ENCODE results near the gene SPAG5. TPM values are rescaled to one million over a fixed set of nuclear protein-coding genes. Genes with fewer than 3 reads are reported as not detected.

Gene SPAG5
- total RNA-seq, 2 experiments from 2014 or later, result 142 to 165 TPM

DNA sequence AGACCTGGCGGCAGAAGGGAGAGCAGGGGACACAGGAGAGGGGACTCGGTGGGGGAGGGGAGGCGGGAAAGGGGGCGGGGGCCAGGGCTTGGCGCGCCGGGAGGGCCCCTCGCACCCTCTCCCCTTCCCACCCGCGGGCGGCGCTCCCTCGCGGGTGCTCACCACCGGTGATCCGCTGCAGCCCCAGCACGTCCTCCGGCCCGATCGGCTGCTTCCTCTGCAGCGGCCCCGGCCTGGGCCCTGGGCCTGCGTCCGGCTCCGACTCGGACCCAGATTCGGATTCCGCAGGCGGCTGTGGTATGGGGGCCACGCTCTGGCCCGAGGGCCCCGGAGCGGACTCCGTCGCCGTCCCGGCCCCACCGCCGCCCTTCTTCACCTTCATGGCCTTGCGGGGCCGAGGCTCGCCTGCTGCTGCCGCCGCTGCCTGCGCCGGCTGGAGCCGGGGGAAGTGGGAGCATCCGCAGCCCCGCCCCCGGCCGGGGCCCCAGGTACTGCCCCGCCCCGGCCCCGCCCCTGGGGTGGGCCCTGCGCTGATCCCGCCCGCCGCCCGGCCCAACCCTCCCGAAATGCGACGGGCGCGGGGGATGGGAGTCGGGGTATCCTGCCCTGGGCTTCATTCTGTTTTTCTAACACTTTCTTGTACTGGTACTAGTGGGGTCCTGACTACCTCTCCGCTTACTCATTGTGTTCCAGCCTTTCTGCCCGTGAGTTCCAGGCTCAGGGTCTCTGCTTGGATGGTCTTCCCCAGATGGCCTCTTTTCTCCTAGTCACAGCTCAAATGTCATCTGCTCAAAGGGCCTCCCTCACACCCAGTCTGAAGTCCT is 46.4 kb downstream of the SPAG5 start, which contains the start of gene UNC119:
UNC119 (minus strand) TSS at position 449 of the 824 bp plus-strand sequence; CDS start at position 382, 67 bp downstream.
- ChIA-PET CTCF (interaction anchor here (0.7 to 7.7 kb wide), 5 partner anchors 7 to 23 kb away, joined by 3 to 38 read pairs (median 3); partner anchors contain the start of gene PIGS), POLR2A (no interaction called here)
- H3K9me3 Mint-ChIP-seq (ENCODE audit: low read depth), result no peaks in the 10 kb centered on the region
- peaks cover 52% of the 10 kb centered on the region for H3K4me1 Mint-ChIP-seq
- peak within 1 kb of the TSS; percentile 87 for H3K4me3 Mint-ChIP-seq
- DNase-seq (peak; percentile 91), ATAC-seq (peak; percentile 71)
- H3K27ac Mint-ChIP-seq, result peak within 1 kb of the TSS; percentile 70
- intact Hi-C loops (cut with DNase I, micrococcal nuclease), result loop anchor here (1.0 to 10.0 kb wide), 11 partner anchors 18 to 511 kb away; partner anchors contain the start of genes PIGS (in 2 of the 2), POLDIP2 (in 2 of the 2), ALDOC (in 1 of the 2) and BLTP2 (in 1 of the 2)
- H3K36me3 Mint-ChIP-seq (ENCODE audit: low read depth), result peaks cover 35% of the 10 kb centered on the region
- H3K27me3 Mint-ChIP-seq, result no peaks in the 10 kb centered on the region

DNA sequence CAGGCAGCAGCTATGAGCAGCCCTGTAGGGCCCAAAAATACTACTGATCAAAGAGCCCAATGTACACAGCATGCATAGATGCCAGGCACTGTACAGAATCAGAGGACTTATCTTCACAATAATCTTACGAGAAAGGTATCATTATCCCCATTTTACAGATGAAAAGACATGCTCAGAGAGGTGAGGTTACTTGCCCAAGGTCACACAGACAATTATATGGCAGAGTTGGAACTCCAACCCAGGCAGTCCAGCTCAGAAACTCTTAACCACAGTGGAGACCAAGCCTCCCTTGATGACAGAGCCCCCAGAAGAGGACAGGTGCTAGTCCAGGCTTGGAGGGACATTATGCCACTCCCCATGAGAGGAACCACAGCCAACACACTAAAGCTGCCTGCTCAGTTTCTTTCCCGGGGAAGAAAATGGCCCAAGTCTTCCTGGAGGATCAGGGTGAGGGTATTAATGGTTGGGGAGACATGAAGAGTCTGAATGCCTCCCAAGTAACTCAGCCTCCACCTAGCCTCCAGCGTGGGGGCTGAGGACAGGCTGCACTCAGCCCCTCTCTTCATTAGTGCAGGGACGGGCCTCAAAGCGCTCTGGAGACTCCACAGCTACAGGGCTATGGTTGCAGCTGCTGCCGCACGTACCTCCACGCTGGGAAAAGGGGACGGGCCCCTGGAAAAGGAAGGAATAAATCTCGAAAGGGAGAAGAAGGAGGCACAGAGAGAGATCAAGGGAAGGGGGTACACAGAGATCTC is 47.2 kb downstream of the SPAG5 start:
- intact Hi-C loops (cut with DNase I, micrococcal nuclease), result loop anchor here (1.0 to 10.0 kb wide), 11 partner anchors 19 to 510 kb away; partner anchors contain the start of genes PIGS (in 2 of the 2), POLDIP2 (in 2 of the 2), ALDOC (in 1 of the 2) and BLTP2 (in 1 of the 2)
- H3K27me3 Mint-ChIP-seq, result no peaks in the 10 kb centered on the region
- ChIA-PET POLR2A (interaction anchor here (0.8 kb wide), 1 partner anchor 20 kb away, joined by 5 read pairs; the partner anchor contains the start of gene PIGS), CTCF (interaction anchor here (0.5 to 7.7 kb wide), 10 partner anchors 8 to 167 kb away, joined by 3 to 38 read pairs (median 4); partner anchors contain the start of genes ALDOC and PIGS)
- DNase-seq, result peak; percentile 30
- no peaks in the 10 kb centered on the region for H3K9me3 Mint-ChIP-seq (ENCODE audit: low read depth)
- H3K4me3 Mint-ChIP-seq, result peak overlapping the region; percentile 87
- H3K4me1 Mint-ChIP-seq, result peaks cover 53% of the 10 kb centered on the region
- ATAC-seq, result no peak
- peaks cover 29% of the 10 kb centered on the region for H3K36me3 Mint-ChIP-seq (ENCODE audit: low read depth)
- H3K27ac Mint-ChIP-seq, result peak overlapping the region; percentile 70

DNA sequence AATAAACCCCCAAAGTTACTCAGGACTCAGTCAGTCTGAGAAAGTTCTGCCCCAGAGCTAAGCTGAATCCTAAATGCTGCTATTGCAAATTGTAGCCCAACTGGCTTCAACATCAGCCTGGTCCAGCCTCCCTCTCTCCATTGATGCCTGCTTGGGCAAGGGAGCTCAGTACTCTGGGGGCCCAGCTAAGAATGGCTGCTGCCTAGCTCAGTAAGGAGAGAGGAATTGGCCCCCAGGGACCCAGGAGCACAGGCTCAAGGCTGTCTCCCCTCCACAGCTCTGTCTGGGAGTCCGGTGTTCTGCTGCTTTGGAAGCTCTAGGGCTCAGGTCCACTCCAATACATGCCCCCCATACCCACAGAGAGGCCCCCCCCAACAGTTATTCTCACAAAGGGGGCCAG is 48.0 kb downstream of the SPAG5 start:
- Mint-ChIP-seq H3K9me3 (ENCODE audit: low read depth) (no peaks in the 10 kb centered on the region), H3K27ac (peak overlapping the region; percentile 77), H3K36me3 (ENCODE audit: low read depth) (peaks cover 22% of the 10 kb centered on the region), H3K27me3 (no peaks in the 10 kb centered on the region), H3K4me3 (peak overlapping the region; percentile 87), H3K4me1 (peaks cover 53% of the 10 kb centered on the region)
- POLR2A ChIA-PET, result interaction anchor here (0.8 kb wide), 2 partner anchors 21 to 25 kb away, joined by 3 to 5 read pairs; partner anchors contain the start of gene PIGS
- intact Hi-C loops (cut with DNase I, micrococcal nuclease), result loop anchor here in 1 of 2 experiments (10.0 kb wide), 1 partner anchor 196 kb away; the partner anchor contains the start of gene POLDIP2
- ATAC-seq, result no peak
- no peak for DNase-seq
- CTCF ChIA-PET, result interaction anchor here (0.6 to 7.7 kb wide), 11 partner anchors 9 to 594 kb away, joined by 3 to 38 read pairs (median 4); partner anchors contain the start of genes ALDOC and PIGS

DNA sequence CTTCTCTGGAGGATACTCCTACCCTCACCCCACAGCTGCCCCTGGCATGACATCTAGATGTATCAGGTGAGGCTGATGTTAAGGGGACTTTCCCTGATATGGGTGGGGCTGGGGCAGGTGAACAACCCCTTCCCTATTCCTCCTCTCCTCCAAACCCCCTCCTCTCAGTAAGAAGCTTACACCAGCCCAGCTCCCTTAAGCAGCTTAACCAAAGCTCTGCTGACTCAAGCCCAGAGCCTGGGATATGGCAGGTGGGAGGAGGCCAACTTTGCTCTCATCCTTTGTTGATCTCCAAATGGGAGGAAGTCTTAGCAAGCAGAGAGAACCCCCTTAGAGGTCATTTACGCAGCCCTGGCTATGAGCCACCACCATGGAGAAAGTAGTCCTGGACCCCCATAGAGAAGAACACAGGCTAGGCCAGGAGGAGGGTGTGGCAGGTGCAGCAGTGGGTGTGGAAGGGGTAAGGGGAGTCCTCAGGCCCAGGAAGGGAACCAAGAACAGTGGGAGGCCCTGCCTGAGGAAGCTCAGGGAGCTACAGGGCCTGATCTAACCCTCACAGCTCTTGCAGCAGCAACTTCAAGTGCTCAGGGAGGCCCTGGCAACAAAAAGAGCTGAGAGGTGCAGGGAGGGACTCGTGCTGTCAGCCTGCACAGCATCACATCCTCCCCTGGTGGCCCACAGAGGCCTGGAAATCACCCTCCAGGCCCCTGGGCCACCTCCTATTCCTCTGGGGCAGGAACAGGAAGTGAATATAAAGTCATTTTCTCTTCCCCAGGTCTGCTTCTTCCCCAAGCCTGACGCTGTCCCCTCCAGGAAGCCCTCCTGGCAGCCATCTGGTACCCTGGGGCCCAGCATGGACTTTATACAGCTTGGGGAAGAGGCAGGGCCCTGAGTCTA is 49.3 kb downstream of the SPAG5 start:
- H3K27me3 Mint-ChIP-seq, result no peaks in the 10 kb centered on the region
- peak overlapping the region; percentile 77 for H3K27ac Mint-ChIP-seq
- ATAC-seq, result peak; percentile 82
- H3K4me1 Mint-ChIP-seq, result peaks cover 53% of the 10 kb centered on the region
- H3K36me3 Mint-ChIP-seq (ENCODE audit: low read depth), result peaks cover 20% of the 10 kb centered on the region
- no peaks in the 10 kb centered on the region for H3K9me3 Mint-ChIP-seq (ENCODE audit: low read depth)
- CTCF ChIA-PET, result interaction anchor here (0.6 to 7.7 kb wide), 13 partner anchors 9 to 656 kb away, joined by 3 to 38 read pairs (median 5); partner anchors contain the start of genes ALDOC and PIGS
- POLR2A ChIA-PET, result interaction anchor here (1.0 kb wide), 1 partner anchor 27 kb away, joined by 3 read pairs; the partner anchor contains the start of gene ALDOC
- peak overlapping the region; percentile 3 for H3K4me3 Mint-ChIP-seq
- DNase-seq, result peak; percentile 83
- intact Hi-C loops (cut with DNase I, micrococcal nuclease), result loop anchor here (2.0 to 10.0 kb wide), 4 partner anchors 49 to 195 kb away; partner anchors contain the start of genes POLDIP2 (in 1 of the 2) and SPAG5 (in 1 of the 2)

DNA sequence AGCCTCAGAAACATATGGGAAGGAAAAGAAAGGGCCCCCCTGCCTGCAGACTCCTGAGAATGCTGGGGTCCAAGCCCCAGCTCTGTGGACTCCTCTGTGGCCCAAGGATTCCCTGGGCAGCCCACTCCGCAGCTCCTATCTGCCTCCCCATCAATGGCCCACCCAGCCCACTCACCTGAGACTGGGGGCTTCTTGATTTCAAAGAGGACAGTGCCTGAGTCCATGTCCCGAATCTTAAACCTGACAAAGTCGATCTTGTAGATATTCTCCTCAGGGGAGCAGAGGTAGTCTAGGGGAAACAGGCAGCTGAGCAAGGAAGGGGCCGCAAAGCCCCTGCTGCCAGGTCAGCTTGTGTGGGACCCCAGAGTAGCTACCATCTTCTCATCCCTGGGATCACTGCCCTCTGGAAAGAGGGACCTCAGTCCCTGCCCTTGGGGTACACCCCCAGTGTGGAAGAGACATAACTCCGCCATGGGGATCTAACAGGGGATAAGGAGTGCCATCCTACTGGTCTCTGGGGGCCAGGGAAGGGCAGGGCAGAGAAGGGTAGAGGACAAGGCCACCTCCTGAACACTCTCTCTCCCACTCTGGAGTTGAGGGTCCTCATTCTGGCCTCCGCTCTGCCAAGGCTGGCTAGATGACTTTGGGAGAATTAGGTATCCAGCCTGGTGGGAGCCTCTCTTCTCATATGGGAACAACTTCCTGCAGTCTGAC is 50.3 kb downstream of the SPAG5 start:
- no peaks in the 10 kb centered on the region for H3K27me3 Mint-ChIP-seq

DNA sequence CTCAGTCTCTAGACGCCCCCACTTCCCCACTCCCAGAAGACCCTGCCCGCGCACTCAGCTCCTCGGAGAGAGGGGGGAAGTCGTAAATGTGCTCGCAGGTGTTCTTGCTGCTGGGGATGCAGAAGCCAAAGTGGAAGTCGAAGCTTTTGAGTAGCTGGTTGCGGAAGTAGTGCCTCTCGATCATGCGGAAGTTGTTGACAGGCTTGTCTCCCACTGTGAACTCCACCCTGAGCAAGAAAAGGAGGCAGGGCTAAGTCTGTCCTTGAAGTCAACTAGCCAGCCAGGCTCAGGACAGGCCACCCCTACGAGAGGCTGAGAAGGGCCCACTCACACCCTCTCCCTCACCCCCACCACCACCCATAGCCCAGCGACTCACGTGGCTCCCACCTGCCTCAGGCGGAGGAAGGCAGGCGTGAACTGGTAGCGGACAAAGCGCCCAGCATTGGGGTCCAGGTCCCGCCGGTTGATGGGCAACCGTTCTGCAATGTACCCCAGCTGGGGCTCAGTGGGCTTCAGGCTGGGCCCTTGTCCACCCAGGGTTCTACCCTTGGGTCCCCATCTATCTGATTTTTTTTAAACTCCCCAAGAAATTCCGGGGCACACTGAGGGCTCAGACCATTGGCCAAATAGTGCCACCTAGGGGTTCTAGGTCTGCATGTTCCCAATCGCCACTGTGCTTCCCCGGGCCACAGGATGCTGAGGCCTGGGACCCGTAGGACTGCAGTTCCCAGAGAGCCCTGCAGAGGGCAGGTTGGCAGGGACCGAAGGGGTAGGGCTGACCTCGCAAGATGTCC is 51.0 kb downstream of the SPAG5 start:
- intact Hi-C loops (cut with DNase I, micrococcal nuclease), result loop anchor here (2.0 kb wide), 3 partner anchors 51 to 65 kb away; partner anchors contain the start of gene SPAG5 (in 1 of the 2)
- peak overlapping the region; percentile 79 for H3K27ac Mint-ChIP-seq
- peaks cover 6% of the 10 kb centered on the region for H3K36me3 Mint-ChIP-seq (ENCODE audit: low read depth)
- peak; percentile 39 for ATAC-seq
- peak overlapping the region; percentile 32 for H3K4me3 Mint-ChIP-seq
- H3K9me3 Mint-ChIP-seq (ENCODE audit: low read depth), result no peaks in the 10 kb centered on the region
- CTCF ChIA-PET, result interaction anchor here (0.7 to 7.7 kb wide), 15 partner anchors 8 to 711 kb away, joined by 3 to 38 read pairs (median 3); partner anchors contain the start of genes ALDOC and PIGS
- no peaks in the 10 kb centered on the region for H3K27me3 Mint-ChIP-seq
- H3K4me1 Mint-ChIP-seq, result peaks cover 45% of the 10 kb centered on the region
- DNase-seq, result peak; percentile 87
- POLR2A ChIA-PET, result no interaction called here

More for the DNA sequence above, 50.3 kb downstream of the SPAG5 start:
- DNase-seq (no peak), ATAC-seq (no peak)
- Mint-ChIP-seq H3K9me3 (ENCODE audit: low read depth) (no peaks in the 10 kb centered on the region), H3K4me1 (peaks cover 48% of the 10 kb centered on the region), H3K4me3 (no peak overlapping the region), H3K27ac (peak overlapping the region; percentile 77), H3K36me3 (ENCODE audit: low read depth) (peaks cover 13% of the 10 kb centered on the region)
- intact Hi-C loops (cut with DNase I, micrococcal nuclease), result loop anchor here (2.0 kb wide), 3 partner anchors 50 to 64 kb away; partner anchors contain the start of gene SPAG5 (in 1 of the 2)
- ChIA-PET POLR2A (no interaction called here), CTCF (interaction anchor here (0.7 to 7.7 kb wide), 10 partner anchors 9 to 201 kb away, joined by 3 to 38 read pairs (median 5); partner anchors contain the start of genes ALDOC and PIGS)

DNA sequence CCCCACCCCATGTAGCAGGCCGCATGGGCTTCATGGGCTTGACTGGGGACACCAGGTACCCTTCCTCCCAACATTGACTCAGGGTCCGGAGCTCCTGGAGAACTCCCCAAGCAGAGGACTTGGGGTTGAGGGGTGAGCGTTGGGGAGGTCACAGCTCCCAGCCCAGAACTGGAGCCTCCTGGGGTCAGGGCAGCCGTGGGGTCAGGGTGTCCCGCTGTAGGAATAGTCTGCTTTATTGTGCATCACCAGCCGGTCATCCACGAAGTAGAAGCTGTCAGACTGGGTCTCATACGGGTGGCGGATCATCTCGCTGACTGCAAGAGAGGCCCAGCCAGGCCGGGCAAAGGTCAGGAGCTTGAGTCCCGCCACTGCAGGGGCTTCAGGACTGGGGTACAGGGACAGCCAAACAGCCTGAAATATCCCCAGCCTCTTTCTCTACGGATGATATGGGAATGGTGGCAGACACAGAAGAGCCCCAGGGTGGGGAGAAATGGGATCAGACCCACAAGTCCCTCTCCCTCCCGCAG is 51.7 kb downstream of the SPAG5 start:
- no peak overlapping the region for H3K4me3 Mint-ChIP-seq
- DNase-seq (no peak), ATAC-seq (no peak)
- ChIA-PET POLR2A (interaction anchor here (0.6 kb wide), 1 partner anchor 59 kb away, joined by 3 read pairs; no protein-coding TSS in a partner anchor), CTCF (interaction anchor here (0.7 to 7.7 kb wide), 11 partner anchors 10 to 710 kb away, joined by 3 to 38 read pairs (median 3); partner anchors contain the start of genes ALDOC and PIGS)
- H3K9me3 Mint-ChIP-seq (ENCODE audit: low read depth), result no peaks in the 10 kb centered on the region
- H3K4me1 Mint-ChIP-seq, result peaks cover 43% of the 10 kb centered on the region
- no peaks in the 10 kb centered on the region for H3K27me3 Mint-ChIP-seq
- peak overlapping the region; percentile 79 for H3K27ac Mint-ChIP-seq
- intact Hi-C loops (cut with DNase I, micrococcal nuclease), result no loop called here
- H3K36me3 Mint-ChIP-seq (ENCODE audit: low read depth), result peaks cover 6% of the 10 kb centered on the region

DNA sequence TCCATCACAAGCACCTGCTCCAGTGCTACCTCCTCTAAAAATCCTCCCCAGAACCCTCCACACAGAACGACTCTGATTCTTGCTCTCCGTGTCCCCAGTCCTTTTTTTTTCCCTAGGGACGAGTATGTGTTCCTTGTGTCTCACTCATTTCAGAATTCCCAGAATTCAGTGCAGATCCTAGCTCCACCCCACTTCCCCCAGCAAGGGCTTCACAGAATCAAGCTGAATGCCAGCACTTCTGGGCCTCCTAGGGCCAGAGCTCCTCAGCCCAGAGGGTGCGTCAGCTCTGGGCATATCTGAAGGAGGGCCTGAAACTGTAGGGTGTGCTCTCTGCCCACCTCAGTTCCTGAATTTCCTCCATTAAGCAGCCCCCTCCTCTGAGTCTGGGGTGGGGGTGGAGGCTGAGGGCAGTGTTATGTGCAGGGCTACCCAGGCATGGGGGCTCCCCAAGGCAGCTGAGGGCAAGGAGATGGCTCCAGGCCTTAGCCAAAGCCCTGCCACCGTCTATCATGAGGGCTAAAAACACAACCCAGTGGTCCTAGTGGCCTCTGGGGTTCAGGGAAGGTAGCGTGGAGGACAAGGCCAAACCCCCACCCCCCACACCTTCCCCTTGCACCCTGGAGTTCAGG is 52.9 kb downstream of the SPAG5 start:
- Mint-ChIP-seq H3K4me1 (peaks cover 35% of the 10 kb centered on the region), H3K9me3 (ENCODE audit: low read depth) (no peaks in the 10 kb centered on the region), H3K27ac (peak overlapping the region; percentile 6), H3K36me3 (ENCODE audit: low read depth) (peaks cover 6% of the 10 kb centered on the region), H3K27me3 (no peaks in the 10 kb centered on the region), H3K4me3 (no peak overlapping the region)
- DNase-seq (no peak), ATAC-seq (no peak)
- ChIA-PET CTCF (interaction anchor here (0.6 to 0.7 kb wide), 2 partner anchors 9 to 61 kb away, joined by 3 to 4 read pairs; no protein-coding TSS in a partner anchor), POLR2A (interaction anchor here (0.7 kb wide), 1 partner anchor 160 kb away, joined by 4 read pairs; no protein-coding TSS in a partner anchor)
- intact Hi-C loops (cut with DNase I, micrococcal nuclease), result no loop called here
